Kidney epithelial cell (primary cell): Measurements from ENCODE around the gene MYO18B. TPM values are rescaled to one million over a fixed set of nuclear protein-coding genes. Genes with fewer than 3 reads are reported as not detected.

Experiments
- DNase-seq: peaks from one replicate; pipeline ENCODE4 v3.0.0-alpha.2; 2010; ENCODE audit warnings: low read depth
- H3K27me3 ChIP-seq: 2 replicates; pipeline ENCODE4 v1.6.0; 2011; ENCODE audit warnings: low read length; ENCODE audit not compliant: control insufficient read depth, insufficient read depth
- H3K36me3 ChIP-seq: 2 replicates; pipeline ENCODE4 v1.5.1; 2011; ENCODE audit warnings: low read length; ENCODE audit not compliant: control insufficient read depth, insufficient read depth
- H3K4me3 ChIP-seq: 2 replicates; pipeline ENCODE4 v1.5.1; 2011; ENCODE audit warnings: low read depth, mild to moderate bottlenecking, control low read depth, low read length
- CTCF ChIP-seq: IDR thresholded peaks from 2 replicates; pipeline ENCODE4 v1.5.1; 2011; ENCODE audit warnings: mild to moderate bottlenecking, moderate library complexity, low read length, control low read depth, inconsistent platforms; ENCODE audit not compliant: insufficient read depth, poor library complexity, severe bottlenecking
- total RNA-seq: library from RNA; depleted of rRNA; stranded (reverse); fragments of >200 nt; gene quantifications from 2 replicates; pipeline ENCODE4 v1.2.3, GENCODE V29; 2015

Gene MYO18B
- total RNA-seq, 1 donor from 2014 or later = not detected

GRCh38 chr22:25956801-25957200, 214.8 kb downstream of the MYO18B start:
- Histone ChIP-seq H3K27me3 (no peaks in the 10 kb centered on the region), H3K36me3 (no peaks in the 10 kb centered on the region), H3K4me3 (no peak overlapping the region)
- no peak for DNase-seq
- TF ChIP-seq CTCF = no peak

GRCh38 chr22:25959818-25960774, 218.1 kb downstream of the MYO18B start:
- no peak for TF ChIP-seq CTCF
- no peak for DNase-seq
- Histone ChIP-seq H3K36me3 (no peaks in the 10 kb centered on the region), H3K4me3 (no peak overlapping the region), H3K27me3 (no peaks in the 10 kb centered on the region)

GRCh38 chr22:25961699-25962098, 219.7 kb downstream of the MYO18B start:
- no peak for TF ChIP-seq CTCF
- Histone ChIP-seq H3K36me3 (no peaks in the 10 kb centered on the region), H3K27me3 (no peaks in the 10 kb centered on the region), H3K4me3 (no peak overlapping the region)
- no peak for DNase-seq

- TF ChIP-seq CTCF = no peak
- DNase-seq = no peak
- Histone ChIP-seq H3K27me3 (no peaks in the 10 kb centered on the region), H3K36me3 (no peaks in the 10 kb centered on the region), H3K4me3 (no peak overlapping the region)
Measured at GRCh38 chr22:25962711-25963110, 220.7 kb downstream of the MYO18B start.

- no peak for TF ChIP-seq CTCF
- no peak overlapping the region for H3K4me3 ChIP-seq
- no peak for DNase-seq
- H3K27me3 ChIP-seq = no peaks in the 10 kb centered on the region
- no peaks in the 10 kb centered on the region for H3K36me3 ChIP-seq
Measured at GRCh38 chr22:25964961-25965730, 223.2 kb downstream of the MYO18B start.
